Umbilical cord (tissue), 2 donors: ENCODE results near the gene PON1. TPM values are rescaled to one million over a fixed set of nuclear protein-coding genes. Genes with fewer than 3 reads are reported as not detected.

Experiments
- DNase-seq: peaks from one replicate; pipeline ENCODE4 v3.0.0-alpha.2; 2015; ENCODE audit warnings: low spot score
- total RNA-seq: library from RNA; depleted of rRNA; stranded (reverse); fragments of >200 nt; gene quantifications from one replicate; pipeline ENCODE4 v1.2.3, GENCODE V29; 2014; ENCODE audit warnings: low replicate concordance; ENCODE audit not compliant: insufficient read depth

Gene PON1
- total RNA-seq, 1 donor from 2014 or later = 0.24 TPM

- DNase-seq = no peak
Observed at GRCh38 chr7:95255691-95256090, 68.6 kb downstream of the PON1 start.

GRCh38 chr7:95253986-95254385, 70.3 kb downstream of the PON1 start:
- no peak for DNase-seq

GRCh38 chr7:95251966-95252365, 72.4 kb downstream of the PON1 start:
- DNase-seq = no peak

- DNase-seq = no peak
Observed at GRCh38 chr7:95250571-95250970, 73.8 kb downstream of the PON1 start.

Other genes with a start within 250 kb of the PON1 start
- gene PON3, start 71.8 kb upstream of the PON1 start, total RNA-seq = 8.2 TPM
- gene PON2, start 110.5 kb upstream of the PON1 start, total RNA-seq = 69.1 TPM
- 2.2 TPM for gene ASB4, start 161.4 kb upstream of the PON1 start, total RNA-seq